Measurements from ENCODE around the gene ITIH2. TPM values are rescaled to one million over a fixed set of nuclear protein-coding genes. Genes with fewer than 3 reads are reported as not detected.
"Not testable (repeated sequence)": the region's sequence is repeated elsewhere in the genome, so short reads cannot be mapped to it uniquely, and the experiment has no call there.

The ITIH2 gene
- total RNA-seq, 1 donor, result not detected

DNA sequence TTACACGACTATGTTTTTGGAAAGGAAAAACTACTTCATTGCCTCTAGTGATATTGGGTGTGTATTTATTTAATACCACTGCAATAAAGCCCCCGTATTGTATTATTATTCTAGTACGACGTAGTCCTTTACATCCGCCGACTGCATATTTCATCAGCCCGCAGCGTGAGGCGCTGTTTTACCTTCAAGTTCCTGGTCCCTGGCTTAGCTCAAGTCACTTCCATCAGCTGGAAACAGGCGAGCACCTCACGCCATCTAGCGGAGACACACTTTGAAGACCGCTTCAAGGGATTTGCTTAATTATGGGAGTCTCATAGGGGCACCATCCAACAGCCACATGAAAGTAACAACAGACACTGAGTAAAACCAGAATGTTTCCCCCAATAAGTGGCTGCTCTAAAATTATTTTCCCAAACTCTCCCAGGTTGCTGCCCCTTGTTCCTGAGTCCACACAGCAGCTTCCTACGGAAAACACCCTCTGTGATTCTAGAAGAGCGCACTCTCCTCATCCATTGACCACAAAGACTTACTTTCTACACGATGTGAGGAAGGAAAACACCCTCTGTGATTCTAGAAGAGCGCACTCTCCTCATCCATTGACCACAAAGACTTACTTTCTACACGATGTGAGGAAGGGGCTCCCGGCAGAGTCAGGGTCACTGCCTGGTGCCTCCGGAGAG, 15.7 kb upstream of the ITIH2 start:
- H3K9me3 ChIP-seq (ENCODE audit: low read depth, low read length), result no peaks in the 10 kb centered on the region
- H3K27me3 ChIP-seq (ENCODE audit: insufficient read depth, low read length), result peaks cover under 1% of the 10 kb centered on the region
- H3K4me1 ChIP-seq (ENCODE audit: insufficient read depth, low read length), result no peaks in the 10 kb centered on the region
- H3K4me3 ChIP-seq (ENCODE audit: low read length), result no peak overlapping the region

DNA sequence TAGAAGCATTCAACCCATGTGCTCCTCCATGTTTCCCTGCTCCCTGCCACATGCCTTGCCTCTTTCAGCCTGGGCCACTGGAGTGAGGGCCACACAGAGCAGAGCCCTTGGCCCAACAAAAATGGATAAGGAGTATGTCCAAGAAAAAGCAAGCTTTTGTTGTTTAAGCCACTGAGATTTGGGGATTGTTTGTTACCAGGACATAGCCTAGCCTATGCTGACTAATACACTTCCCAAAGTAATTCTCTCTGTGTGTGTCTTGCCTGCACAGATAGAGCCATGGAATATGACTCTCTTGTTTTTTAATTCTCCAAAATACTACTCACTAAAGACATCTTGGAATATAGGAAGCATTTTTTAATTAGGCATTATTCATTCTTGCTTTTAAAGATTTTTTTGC, 13.5 kb upstream of the ITIH2 start:
- Histone ChIP-seq H3K4me3 (ENCODE audit: low read length) (no peak overlapping the region), H3K9me3 (ENCODE audit: low read depth, low read length) (no peaks in the 10 kb centered on the region), H3K27me3 (ENCODE audit: insufficient read depth, low read length) (no peaks in the 10 kb centered on the region), H3K4me1 (ENCODE audit: insufficient read depth, low read length) (no peaks in the 10 kb centered on the region)

DNA sequence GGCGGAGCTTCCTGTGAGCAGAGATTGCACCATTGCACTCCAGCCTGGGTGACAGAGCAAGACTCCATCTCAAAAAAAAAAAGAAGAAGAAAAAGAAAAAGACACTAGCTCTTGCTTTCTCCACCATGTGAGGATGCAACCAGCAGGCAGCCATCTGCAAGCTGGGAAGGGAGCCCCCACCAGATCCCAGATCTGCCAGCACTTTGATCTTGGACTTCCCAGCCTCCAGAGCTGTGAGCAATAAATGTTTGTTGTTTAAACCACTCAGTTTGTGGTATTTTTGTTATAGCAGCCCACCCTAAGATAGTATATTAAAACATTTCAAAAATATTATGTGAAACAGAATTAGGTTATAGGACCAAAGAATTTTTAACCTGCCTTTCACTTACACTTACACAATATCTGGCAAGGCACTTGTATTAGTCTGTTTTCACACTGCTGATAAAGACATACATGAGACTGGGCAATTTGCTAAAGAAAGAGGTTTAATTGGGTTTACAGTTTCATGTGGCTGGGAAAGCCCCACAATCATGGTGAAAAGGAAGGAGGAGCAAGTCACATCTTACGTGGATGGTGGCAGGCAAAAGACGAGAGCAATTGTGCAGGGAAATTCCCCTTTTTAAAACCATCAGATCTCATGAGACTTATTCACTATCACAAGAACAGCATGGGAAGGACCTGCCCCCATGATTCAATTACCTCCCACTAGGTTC, 12.1 kb upstream of the ITIH2 start:
- H3K4me3 ChIP-seq (ENCODE audit: low read length), result not testable (repeated sequence)

DNA sequence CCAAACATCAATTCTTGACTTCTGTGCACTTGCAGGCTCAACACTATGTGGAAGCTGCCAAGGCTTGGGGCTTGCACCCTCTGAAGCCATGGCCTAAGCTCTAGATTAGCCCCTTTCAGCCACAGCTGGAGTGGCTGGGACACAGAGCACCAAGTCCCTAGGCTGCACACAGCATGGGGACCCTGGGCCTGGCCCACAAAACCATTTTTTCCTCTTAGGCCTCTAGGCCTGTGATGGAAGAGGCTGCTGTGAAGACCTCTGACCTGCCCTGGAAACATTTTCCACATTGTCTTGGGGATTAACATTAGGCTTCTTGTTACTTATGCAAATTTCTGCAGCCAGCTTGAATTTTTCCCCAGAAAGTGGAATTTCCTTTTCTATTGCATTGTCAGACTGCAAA, 10.7 kb upstream of the ITIH2 start:
- H3K9me3 ChIP-seq (ENCODE audit: low read depth, low read length); H3K4me3 ChIP-seq (ENCODE audit: low read length); H3K4me1 ChIP-seq (ENCODE audit: insufficient read depth, low read length); H3K27me3 ChIP-seq (ENCODE audit: insufficient read depth, low read length): not testable (repeated sequence)

More for the DNA sequence above, 12.1 kb upstream of the ITIH2 start:
- not testable (repeated sequence) for H3K4me1 ChIP-seq (ENCODE audit: insufficient read depth, low read length); H3K27me3 ChIP-seq (ENCODE audit: insufficient read depth, low read length); H3K9me3 ChIP-seq (ENCODE audit: low read depth, low read length)

DNA sequence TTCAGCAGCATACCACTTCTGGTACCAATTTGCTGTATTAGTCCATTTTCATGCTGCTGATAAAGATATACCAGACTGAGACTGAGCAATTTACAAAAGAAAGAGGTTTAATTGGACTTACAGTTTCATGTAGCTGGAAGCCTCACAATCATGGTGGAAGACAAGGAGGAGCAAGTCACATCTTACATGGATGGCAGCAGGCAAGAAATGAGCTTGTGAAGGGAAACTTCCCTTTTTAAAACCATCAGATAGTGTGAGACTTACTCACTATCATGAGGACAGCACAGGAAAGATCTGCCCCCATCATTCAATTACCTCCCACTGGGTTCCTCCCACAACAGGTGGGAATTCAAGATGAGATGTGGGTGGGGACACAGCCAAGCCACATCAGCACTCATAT, 9.9 kb upstream of the ITIH2 start:
- not testable (repeated sequence) for H3K4me1 ChIP-seq (ENCODE audit: insufficient read depth, low read length); H3K4me3 ChIP-seq (ENCODE audit: low read length); H3K27me3 ChIP-seq (ENCODE audit: insufficient read depth, low read length); H3K9me3 ChIP-seq (ENCODE audit: low read depth, low read length)

DNA sequence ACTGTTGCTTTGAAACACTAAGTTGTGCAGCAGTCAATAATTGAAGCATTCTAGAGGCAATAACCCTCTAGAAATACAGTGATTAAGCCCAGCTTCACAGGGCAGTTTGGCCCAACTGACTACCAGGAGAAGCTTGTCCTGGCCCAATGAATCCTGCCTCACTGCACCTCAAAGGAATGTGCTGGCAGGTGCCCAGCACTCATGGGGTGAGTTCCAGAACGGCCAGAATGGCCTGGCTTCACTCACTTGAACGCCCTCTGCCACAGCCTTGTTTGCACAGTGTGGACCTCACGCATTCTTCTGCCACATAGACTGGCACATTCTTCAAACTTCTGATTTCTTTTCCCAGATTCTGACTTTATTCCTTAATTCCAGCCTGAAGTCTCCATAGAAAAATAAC, 6.6 kb upstream of the ITIH2 start:
- Histone ChIP-seq H3K9me3 (ENCODE audit: low read depth, low read length) (no peaks in the 10 kb centered on the region), H3K4me1 (ENCODE audit: insufficient read depth, low read length) (no peaks in the 10 kb centered on the region), H3K4me3 (ENCODE audit: low read length) (no peak overlapping the region), H3K27me3 (ENCODE audit: insufficient read depth, low read length) (no peaks in the 10 kb centered on the region)

DNA sequence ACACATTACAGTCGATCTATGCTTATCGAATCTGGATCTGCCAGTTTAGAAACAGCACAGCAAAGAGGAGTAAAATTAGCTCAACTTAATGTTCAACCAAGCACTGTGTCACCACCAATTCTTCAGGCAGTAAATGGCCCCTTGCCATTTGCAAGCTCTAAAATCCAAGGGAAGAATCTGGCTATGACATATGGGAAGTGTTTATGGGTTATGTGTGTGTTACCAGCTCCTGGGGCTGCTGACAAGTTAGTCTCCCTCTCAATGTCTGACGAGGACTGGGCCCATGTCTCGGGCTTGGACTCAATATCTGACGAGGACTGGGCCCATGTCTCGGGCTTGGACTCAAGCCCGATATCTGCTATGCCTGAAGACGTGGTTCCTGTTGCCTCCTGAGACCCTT, 5.7 kb upstream of the ITIH2 start:
- Histone ChIP-seq H3K4me3 (ENCODE audit: low read length) (no peak overlapping the region), H3K4me1 (ENCODE audit: insufficient read depth, low read length) (no peaks in the 10 kb centered on the region), H3K9me3 (ENCODE audit: low read depth, low read length) (no peaks in the 10 kb centered on the region), H3K27me3 (ENCODE audit: insufficient read depth, low read length) (peaks cover 1% of the 10 kb centered on the region)

DNA sequence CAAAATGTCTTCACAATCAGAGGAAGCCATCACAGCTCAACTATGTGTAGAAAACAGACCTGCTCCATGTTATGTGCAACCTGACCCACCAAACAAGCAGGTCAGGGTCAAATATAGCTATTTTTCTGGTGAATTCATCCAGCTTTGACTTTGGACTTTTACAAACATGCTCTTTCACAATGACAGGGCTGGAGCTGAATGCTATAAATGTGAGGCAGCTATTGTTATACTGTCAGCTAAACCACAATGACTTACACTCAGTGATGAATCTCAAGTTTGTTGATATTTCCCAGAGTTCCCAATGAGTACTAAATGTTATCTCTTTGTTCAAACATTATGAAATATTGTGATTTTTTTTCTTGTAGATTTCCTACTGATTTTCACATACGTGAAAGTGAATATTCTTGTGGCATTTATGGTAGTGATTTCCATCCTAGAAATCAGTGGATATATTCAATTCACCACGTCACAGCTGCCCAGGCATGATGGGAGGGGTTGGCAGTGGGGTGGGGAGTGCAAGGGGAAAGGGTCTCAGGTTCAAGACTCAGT, 2.5 kb upstream of the ITIH2 start:
- H3K9me3 ChIP-seq (ENCODE audit: low read depth, low read length), result no peaks in the 10 kb centered on the region
- no peak overlapping the region for H3K4me3 ChIP-seq (ENCODE audit: low read length)
- no peaks in the 10 kb centered on the region for H3K4me1 ChIP-seq (ENCODE audit: insufficient read depth, low read length)
- peaks cover 9% of the 10 kb centered on the region for H3K27me3 ChIP-seq (ENCODE audit: insufficient read depth, low read length)

DNA sequence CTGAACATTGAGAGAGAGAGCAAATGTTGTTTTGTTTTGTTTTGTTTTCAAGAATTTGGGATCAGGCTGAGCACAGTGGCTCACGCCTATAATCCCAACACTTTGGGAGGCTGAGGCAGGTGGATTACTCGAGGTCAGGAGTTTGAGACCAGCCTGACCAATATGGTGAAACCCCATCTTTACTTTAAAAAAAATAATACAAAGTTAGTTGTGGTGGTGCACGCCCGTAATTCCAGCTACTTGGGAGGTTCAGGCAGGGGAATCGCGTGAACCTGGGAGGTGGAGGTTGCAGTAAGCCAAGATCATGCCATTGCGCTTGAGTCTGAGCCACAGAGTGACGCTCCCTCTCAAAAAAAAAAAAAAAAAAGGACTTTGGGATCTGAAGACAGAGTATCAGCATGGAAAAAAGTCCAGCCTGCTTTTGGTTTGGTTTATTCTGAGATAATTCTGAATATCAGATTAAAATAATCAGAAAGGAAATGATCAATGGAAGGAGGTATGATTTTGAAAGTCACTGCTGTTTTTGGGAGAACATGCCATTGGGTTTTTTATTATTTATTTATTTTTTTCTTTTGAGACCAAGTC, 1.9 kb upstream of the ITIH2 start:
- Histone ChIP-seq H3K4me1 (ENCODE audit: insufficient read depth, low read length) (no peaks in the 10 kb centered on the region), H3K27me3 (ENCODE audit: insufficient read depth, low read length) (peaks cover 12% of the 10 kb centered on the region), H3K4me3 (ENCODE audit: low read length) (no peak overlapping the region), H3K9me3 (ENCODE audit: low read depth, low read length) (no peaks in the 10 kb centered on the region)

DNA sequence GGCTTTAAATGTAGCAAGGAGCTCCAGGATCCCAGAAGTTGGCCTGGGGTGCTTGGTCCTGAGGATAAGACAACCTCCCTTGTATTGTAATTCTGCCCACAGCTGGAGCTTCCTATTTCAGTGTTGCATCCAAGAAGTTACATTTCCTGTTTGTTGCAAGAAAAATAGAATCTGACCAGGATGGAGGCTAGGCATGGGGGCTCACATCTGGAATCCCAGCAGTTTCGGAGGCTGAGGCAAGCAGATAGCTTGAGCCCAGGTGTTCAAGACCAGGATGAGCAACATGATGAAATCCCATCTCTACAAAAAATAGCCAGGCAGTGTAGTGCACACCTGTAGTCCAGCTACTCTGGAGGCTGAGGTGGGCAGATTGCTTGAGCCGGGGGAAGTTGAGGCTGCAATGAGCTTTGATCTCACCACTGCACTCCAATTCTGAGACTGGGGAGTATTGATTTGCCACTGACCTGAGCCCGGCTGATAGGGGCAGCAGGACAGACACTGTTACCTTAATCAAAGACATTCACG, 766 bp upstream of the ITIH2 start:
- no peaks in the 10 kb centered on the region for H3K4me1 ChIP-seq (ENCODE audit: insufficient read depth, low read length)
- H3K27me3 ChIP-seq (ENCODE audit: insufficient read depth, low read length), result peaks cover 13% of the 10 kb centered on the region
- H3K4me3 ChIP-seq (ENCODE audit: low read length), result no peak overlapping the region
- no peaks in the 10 kb centered on the region for H3K9me3 ChIP-seq (ENCODE audit: low read depth, low read length)

DNA sequence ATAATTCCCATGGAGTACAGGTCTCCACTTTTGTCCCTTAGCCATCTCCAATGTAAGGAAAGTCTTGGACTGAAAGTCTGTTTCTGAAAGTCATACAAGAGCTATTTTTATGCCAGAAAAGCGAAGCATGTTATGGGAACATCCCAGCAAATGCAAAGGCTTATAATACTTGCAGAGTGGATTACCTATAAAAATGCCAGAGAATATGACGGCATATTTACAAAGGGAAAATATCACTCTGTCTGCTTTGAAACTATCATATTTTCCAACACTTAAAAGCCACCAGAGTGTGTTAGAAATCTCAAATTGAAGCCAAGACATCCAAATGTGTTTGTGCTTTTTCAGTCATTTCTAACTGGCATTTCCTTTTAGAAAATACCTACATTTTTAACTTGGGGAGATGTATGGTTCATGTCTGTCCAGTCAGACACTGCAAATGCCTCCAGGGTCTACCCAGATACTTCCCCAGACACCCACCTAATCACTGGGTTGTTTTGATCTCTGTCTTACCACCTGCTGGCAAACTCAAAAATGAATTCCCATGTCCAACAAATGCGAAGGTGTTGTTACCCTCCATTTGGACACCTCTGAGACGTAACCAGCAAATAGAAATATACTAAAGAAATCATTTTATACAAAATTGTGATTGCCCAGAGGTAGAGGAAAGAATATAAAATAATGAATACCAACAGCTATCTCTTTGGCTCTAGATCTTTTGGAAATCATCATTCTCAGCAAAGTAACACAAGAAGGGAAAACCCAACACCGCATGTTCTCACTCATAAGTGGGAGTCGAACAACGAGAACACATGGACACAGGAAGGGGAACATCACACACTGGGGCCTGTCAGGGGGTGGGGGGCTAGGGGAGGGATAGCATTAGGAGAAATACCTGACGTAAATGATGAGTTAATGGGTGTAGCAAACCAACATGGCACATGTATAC, 1.2 kb downstream of the ITIH2 start:
- Histone ChIP-seq H3K27me3 (ENCODE audit: insufficient read depth, low read length) (peaks cover 13% of the 10 kb centered on the region), H3K4me3 (ENCODE audit: low read length) (no peak overlapping the region), H3K4me1 (ENCODE audit: insufficient read depth, low read length) (no peaks in the 10 kb centered on the region), H3K9me3 (ENCODE audit: low read depth, low read length) (no peaks in the 10 kb centered on the region)

DNA sequence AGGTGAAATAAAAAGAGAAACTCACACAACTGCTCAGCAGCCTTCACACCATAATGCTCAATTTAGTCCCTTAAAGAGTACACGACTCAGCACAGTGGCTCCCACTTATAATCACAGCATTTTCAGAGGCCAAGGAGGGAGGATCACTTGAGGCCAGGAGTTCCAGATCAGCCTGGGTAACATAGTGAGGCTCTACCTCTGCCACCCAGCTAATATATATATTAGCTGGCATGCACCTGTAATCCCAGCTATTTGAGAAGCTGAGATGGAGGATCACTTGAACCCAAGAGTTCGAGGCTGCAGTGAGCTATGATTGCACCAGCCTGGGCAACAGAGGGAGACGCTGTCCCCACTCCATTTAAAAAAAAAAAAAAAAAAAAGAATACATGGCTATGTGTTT, 2.2 kb downstream of the ITIH2 start:
- no peaks in the 10 kb centered on the region for H3K4me1 ChIP-seq (ENCODE audit: insufficient read depth, low read length)
- H3K4me3 ChIP-seq (ENCODE audit: low read length), result no peak overlapping the region
- peaks cover 13% of the 10 kb centered on the region for H3K27me3 ChIP-seq (ENCODE audit: insufficient read depth, low read length)
- no peaks in the 10 kb centered on the region for H3K9me3 ChIP-seq (ENCODE audit: low read depth, low read length)

DNA sequence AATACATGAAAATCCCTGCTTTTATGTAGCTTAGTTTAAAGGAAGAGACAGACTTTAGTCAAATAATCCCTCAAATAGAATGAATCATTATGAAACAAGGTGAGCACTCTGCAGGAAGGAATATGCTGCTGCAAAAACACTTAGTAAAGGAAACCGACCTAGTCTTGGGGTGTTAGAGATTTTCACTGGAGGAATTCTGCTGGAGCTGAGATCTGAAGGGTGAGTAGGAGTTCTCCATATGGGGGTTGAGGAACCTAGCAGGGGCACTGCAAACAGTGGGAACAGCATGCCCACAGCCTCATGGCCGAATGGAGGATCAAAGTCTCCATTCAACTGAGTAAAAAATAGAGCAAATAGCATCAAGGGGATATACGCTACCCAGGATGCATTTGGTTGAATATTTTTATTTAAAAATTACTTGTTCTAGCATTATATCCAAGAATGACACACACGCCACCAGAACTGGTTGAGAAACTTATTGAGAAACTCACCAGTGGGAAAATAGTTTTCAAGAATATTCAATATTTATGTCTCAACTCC, 3.5 kb downstream of the ITIH2 start:
- H3K4me1 ChIP-seq (ENCODE audit: insufficient read depth, low read length), result no peaks in the 10 kb centered on the region
- no peak overlapping the region for H3K4me3 ChIP-seq (ENCODE audit: low read length)
- peaks cover 13% of the 10 kb centered on the region for H3K27me3 ChIP-seq (ENCODE audit: insufficient read depth, low read length)
- H3K9me3 ChIP-seq (ENCODE audit: low read depth, low read length), result no peaks in the 10 kb centered on the region

DNA sequence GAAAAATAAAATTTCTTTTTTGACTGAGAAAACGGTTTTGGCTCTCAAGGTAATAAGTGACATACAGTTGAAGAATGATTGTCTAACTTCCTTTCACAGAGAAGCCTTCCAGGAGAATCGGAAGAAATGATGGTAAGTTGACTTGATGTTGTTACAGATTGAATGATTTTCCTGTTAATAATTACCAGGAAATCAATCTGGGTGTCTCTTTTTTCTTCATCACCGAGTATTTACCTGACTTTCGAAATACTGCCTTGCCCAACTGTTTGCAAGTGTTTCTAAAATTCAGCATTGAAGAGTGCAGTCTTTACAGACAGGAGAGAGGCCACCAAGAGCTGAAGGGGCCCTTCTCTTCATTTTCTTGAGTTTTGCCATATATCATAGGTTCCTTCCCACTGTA, 4.0 kb downstream of the ITIH2 start:
- H3K4me1 ChIP-seq (ENCODE audit: insufficient read depth, low read length), result no peaks in the 10 kb centered on the region
- no peak overlapping the region for H3K4me3 ChIP-seq (ENCODE audit: low read length)
- H3K27me3 ChIP-seq (ENCODE audit: insufficient read depth, low read length), result peaks cover 13% of the 10 kb centered on the region
- no peaks in the 10 kb centered on the region for H3K9me3 ChIP-seq (ENCODE audit: low read depth, low read length)

Data from mononuclear cell (primary cell).